Neural progenitor cell (in vitro differentiated cells): Measurements from ENCODE around the gene C4orf50.

Source experiments
- CTCF ChIP-seq: fragments of 200-600 bp; sonication (generic); IDR thresholded peaks from 2 replicates; pipeline ENCODE4 v1.5.1; 2017; ENCODE audit warnings: antibody characterized with exemption, mild to moderate bottlenecking
- EZH2 ChIP-seq: fragments of 200-600 bp; sonication (generic); IDR thresholded peaks from 2 replicates; pipeline ENCODE4 v1.6.1; 2017; ENCODE audit warnings: antibody characterized with exemption, mild to moderate bottlenecking, moderate library complexity

- TF ChIP-seq CTCF (no peak), EZH2 (no peak)
These were observed 47.2 kb downstream of the C4orf50 start for GRCh38 chr4:5971078-5971450.
